ENCODE data around the gene TNIK. TPM values are rescaled to one million over a fixed set of nuclear protein-coding genes. Genes with fewer than 3 reads are reported as not detected.

TNIK gene
- total and polyA plus RNA-seq, 10 of the 15 experiments (the other 5 are each of a cell fraction or from before 2014, with no cell fraction given): 13.9 to 74.3 (median 48.2) TPM

DNA sequence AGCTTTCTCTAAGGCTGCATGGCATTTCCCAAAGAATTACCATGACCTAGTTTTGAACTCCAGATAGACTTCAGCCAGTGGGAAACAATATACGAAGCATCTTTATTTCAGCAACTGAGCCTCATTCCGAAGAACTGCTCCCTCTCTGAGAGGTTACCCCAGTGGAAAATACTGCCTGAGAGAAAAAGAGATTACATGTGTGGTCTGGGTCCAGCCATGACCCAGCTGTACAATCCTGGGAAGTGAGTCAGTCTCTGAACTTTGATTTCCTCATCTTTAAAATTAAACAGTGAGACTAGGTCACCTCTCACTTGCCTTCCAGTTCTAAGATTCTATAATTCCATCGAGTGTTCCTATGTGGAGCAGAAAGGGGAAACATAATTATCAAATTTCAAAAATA lies 42.4 kb downstream of the TNIK start (continued):
- TF ChIP-seq BACH1 (IDR thresholded peaks at IDR 0.05; ENCODE audit: borderline replicate concordance): no peak
- TF ChIP-seq CHD4 (IDR thresholded peaks at IDR 0.05): no peak
- TF ChIP-seq FOXM1 (IDR thresholded peaks at IDR 0.05; ENCODE audit: low read depth, low read length): no peak
- TF ChIP-seq GABPA (IDR thresholded peaks at IDR 0.05; ENCODE audit: low read depth): no peak

DNA sequence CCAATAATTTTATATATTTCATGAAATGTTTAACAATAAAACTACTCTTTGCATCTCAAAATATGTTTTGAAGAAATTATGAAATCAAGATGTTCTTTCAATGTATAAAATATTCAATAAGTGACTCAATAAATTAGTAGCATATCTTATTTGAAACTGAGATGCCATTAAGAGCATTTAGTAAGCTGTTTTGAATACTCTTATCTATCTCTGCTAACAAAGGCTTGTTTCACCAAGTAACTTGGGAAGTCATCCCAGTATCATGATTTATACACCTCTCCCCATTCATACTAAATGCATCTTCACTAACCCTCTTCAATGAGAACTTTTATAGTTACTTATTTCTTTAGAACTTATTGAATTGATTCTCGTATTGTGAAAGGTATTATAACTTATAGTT lies 43.1 kb downstream of the TNIK start:
- no TSS peak for BruUV-seq (replicated peaks)

More for the DNA sequence above, 43.1 kb downstream of the TNIK start:
- intact Hi-C loops (cut with micrococcal nuclease; ENCODE audit: unreplicated experiment) (no loop called here), in situ Hi-C loops (cut with MboI) (no loop called here)
- no peak overlapping the region for H2AFZ ChIP-seq (ENCODE audit: control insufficient read depth, low read depth, low read length)
- TF ChIP-seq, protein P1, sequence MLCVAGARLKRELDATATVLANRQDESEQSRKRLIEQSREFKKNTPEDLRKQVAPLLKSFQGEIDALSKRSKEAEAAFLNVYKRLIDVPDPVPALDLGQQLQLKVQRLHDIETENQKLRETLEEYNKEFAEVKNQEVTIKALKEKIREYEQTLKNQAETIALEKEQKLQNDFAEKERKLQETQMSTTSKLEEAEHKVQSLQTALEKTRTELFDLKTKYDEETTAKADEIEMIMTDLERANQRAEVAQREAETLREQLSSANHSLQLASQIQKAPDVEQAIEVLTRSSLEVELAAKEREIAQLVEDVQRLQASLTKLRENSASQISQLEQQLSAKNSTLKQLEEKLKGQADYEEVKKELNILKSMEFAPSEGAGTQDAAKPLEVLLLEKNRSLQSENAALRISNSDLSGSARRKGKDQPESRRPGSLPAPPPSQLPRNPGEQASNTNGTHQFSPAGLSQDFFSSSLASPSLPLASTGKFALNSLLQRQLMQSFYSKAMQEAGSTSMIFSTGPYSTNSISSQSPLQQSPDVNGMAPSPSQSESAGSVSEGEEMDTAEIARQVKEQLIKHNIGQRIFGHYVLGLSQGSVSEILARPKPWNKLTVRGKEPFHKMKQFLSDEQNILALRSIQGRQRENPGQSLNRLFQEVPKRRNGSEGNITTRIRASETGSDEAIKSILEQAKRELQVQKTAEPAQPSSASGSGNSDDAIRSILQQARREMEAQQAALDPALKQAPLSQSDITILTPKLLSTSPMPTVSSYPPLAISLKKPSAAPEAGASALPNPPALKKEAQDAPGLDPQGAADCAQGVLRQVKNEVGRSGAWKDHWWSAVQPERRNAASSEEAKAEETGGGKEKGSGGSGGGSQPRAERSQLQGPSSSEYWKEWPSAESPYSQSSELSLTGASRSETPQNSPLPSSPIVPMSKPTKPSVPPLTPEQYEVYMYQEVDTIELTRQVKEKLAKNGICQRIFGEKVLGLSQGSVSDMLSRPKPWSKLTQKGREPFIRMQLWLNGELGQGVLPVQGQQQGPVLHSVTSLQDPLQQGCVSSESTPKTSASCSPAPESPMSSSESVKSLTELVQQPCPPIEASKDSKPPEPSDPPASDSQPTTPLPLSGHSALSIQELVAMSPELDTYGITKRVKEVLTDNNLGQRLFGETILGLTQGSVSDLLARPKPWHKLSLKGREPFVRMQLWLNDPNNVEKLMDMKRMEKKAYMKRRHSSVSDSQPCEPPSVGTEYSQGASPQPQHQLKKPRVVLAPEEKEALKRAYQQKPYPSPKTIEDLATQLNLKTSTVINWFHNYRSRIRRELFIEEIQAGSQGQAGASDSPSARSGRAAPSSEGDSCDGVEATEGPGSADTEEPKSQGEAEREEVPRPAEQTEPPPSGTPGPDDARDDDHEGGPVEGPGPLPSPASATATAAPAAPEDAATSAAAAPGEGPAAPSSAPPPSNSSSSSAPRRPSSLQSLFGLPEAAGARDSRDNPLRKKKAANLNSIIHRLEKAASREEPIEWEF (IDR thresholded peaks at IDR 0.05; ENCODE audit: insufficient replicate concordance, low read depth, low read length): no peak
- TF ChIP-seq, protein P2, sequence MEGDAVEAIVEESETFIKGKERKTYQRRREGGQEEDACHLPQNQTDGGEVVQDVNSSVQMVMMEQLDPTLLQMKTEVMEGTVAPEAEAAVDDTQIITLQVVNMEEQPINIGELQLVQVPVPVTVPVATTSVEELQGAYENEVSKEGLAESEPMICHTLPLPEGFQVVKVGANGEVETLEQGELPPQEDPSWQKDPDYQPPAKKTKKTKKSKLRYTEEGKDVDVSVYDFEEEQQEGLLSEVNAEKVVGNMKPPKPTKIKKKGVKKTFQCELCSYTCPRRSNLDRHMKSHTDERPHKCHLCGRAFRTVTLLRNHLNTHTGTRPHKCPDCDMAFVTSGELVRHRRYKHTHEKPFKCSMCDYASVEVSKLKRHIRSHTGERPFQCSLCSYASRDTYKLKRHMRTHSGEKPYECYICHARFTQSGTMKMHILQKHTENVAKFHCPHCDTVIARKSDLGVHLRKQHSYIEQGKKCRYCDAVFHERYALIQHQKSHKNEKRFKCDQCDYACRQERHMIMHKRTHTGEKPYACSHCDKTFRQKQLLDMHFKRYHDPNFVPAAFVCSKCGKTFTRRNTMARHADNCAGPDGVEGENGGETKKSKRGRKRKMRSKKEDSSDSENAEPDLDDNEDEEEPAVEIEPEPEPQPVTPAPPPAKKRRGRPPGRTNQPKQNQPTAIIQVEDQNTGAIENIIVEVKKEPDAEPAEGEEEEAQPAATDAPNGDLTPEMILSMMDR (IDR thresholded peaks at IDR 0.05 in 2 of 3, conservative IDR thresholded peaks at IDR 0.05 in 1 of 3; ENCODE audit: control insufficient read depth in 2 of 3, extremely low read depth in 1 of 3, insufficient read depth in 1 of 3, low read depth in 3 of 3, low read length in 3 of 3): no peak
- no peak for TF ChIP-seq TAF1 (IDR thresholded peaks at IDR 0.05; ENCODE audit: borderline replicate concordance, low read depth, low read length)
- TF ChIP-seq WRNIP1 (IDR thresholded peaks at IDR 0.05; ENCODE audit: borderline replicate concordance, low read depth, low read length): no peak
- TF ChIP-seq RFX5 (IDR thresholded peaks at IDR 0.05; ENCODE audit: low read depth, low read length): no peak
- no peak for TF ChIP-seq TARDBP (IDR thresholded peaks at IDR 0.05; ENCODE audit: borderline replicate concordance)
- no peak for TF ChIP-seq NFYB (IDR thresholded peaks at IDR 0.05; ENCODE audit: insufficient read depth, low read depth, low read length)
- no peak for TF ChIP-seq MYC (IDR thresholded peaks at IDR 0.05; ENCODE audit: insufficient read depth, insufficient read length, insufficient replicate concordance, low read length, severe bottlenecking)
- no peak for TF ChIP-seq SRF (IDR thresholded peaks at IDR 0.05; ENCODE audit: low read depth in 2 of 2, low read length in 2 of 2)
- no peak for TF ChIP-seq SUPT20H (IDR thresholded peaks at IDR 0.05; ENCODE audit: borderline replicate concordance, control insufficient read depth, low read depth, low read length)
- peaks cover 13% of the 10 kb centered on the region for H3K4me1 ChIP-seq (ENCODE audit: control insufficient read depth, insufficient read depth, low read length)
- RAD21 ChIA-PET (ENCODE audit: unreplicated experiment): interaction anchor here (1.0 to 1.3 kb wide), 2 partner anchors 11 to 25 kb away, joined by 3 to 4 read pairs; no protein-coding TSS in a partner anchor
- H3K36me3 ChIP-seq (ENCODE audit: control insufficient read depth in 2 of 2, insufficient read depth in 2 of 2, low read length in 1 of 2): peaks cover 0 to 8% of the 10 kb centered on the region in 2 experiments; a peak in 3 of 4 replicates
- no peak overlapping the region for H3K27ac ChIP-seq (ENCODE audit: control insufficient read depth, insufficient read depth)
- FAIRE-seq (no peak), ATAC-seq (no peak), DNase-seq (ENCODE audit: low read depth, low spot score) (no peak)
- POLR2A ChIA-PET: interaction anchor here (1.3 to 1.7 kb wide), 2 partner anchors 14 to 69 kb away, joined by 4 read pairs; no protein-coding TSS in a partner anchor
- H3K9me3 ChIP-seq (replicated peaks; ENCODE audit: control insufficient read depth, insufficient read depth, low read length): no peaks in the 10 kb centered on the region; the same call in 2 of the 3 replicates
- no peak overlapping the region for H3K4me3 ChIP-seq
- no peak overlapping the region for H3K4me2 ChIP-seq (ENCODE audit: control insufficient read depth, insufficient read depth)
- WGBS (ENCODE audit: insufficient coverage, insufficient replicate concordance, low lambda C conversion rate, missing lambda C conversion rate): 100% methylated on average over 1 of the region's 1 CpG
- SMC1A ChIA-PET (ENCODE audit: uncharacterized antibody, unreplicated experiment): interaction anchor here (0.6 to 1.5 kb wide), 3 partner anchors 30 to 162 kb away, joined by 3 to 5 read pairs (median 4); no protein-coding TSS in a partner anchor
- H3K79me2 ChIP-seq (ENCODE audit: control insufficient read depth, insufficient read depth, low read length): peaks cover 93% of the 10 kb centered on the region
- H3K27me3 ChIP-seq (replicated peaks in 1 of 2; ENCODE audit: control insufficient read depth in 2 of 2, insufficient read depth in 2 of 2, low read length in 1 of 2): no peaks in the 10 kb centered on the region
- no peaks in the 10 kb centered on the region for H4K20me1 ChIP-seq (ENCODE audit: control insufficient read depth, insufficient read depth)
- CTCF ChIA-PET: interaction anchor here (1.6 to 2.0 kb wide), 2 partner anchors 16 to 20 kb away, joined by 5 read pairs; no protein-coding TSS in a partner anchor
- no peak overlapping the region for H3K9ac ChIP-seq (ENCODE audit: control insufficient read depth, insufficient read depth, low read length)

Data from GM12878 (cell line).